ENCODE data around the gene UBE3D.

- TF ChIP-seq, protein P1, sequence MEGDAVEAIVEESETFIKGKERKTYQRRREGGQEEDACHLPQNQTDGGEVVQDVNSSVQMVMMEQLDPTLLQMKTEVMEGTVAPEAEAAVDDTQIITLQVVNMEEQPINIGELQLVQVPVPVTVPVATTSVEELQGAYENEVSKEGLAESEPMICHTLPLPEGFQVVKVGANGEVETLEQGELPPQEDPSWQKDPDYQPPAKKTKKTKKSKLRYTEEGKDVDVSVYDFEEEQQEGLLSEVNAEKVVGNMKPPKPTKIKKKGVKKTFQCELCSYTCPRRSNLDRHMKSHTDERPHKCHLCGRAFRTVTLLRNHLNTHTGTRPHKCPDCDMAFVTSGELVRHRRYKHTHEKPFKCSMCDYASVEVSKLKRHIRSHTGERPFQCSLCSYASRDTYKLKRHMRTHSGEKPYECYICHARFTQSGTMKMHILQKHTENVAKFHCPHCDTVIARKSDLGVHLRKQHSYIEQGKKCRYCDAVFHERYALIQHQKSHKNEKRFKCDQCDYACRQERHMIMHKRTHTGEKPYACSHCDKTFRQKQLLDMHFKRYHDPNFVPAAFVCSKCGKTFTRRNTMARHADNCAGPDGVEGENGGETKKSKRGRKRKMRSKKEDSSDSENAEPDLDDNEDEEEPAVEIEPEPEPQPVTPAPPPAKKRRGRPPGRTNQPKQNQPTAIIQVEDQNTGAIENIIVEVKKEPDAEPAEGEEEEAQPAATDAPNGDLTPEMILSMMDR (IDR thresholded peaks at IDR 0.05): no peak
- no peak for TF ChIP-seq POLR2A (IDR thresholded peaks at IDR 0.05)
Measured at GRCh38 chr6:82951389-82951788, 114.3 kb downstream of the UBE3D start.

Measured in testis (tissue), 2 donors.